ENCODE measurements around the gene FAM47B. TPM values are rescaled to one million over a fixed set of nuclear protein-coding genes. Genes with fewer than 3 reads are reported as not detected.

Gene FAM47B
- total RNA-seq (not detected), polyA plus RNA-seq (not detected)
- long read RNA-seq, donor 1, result 0 reads
- long read RNA-seq, donor 2, result 0 reads
- long read RNA-seq, donor 3, result 0 reads

DNA sequence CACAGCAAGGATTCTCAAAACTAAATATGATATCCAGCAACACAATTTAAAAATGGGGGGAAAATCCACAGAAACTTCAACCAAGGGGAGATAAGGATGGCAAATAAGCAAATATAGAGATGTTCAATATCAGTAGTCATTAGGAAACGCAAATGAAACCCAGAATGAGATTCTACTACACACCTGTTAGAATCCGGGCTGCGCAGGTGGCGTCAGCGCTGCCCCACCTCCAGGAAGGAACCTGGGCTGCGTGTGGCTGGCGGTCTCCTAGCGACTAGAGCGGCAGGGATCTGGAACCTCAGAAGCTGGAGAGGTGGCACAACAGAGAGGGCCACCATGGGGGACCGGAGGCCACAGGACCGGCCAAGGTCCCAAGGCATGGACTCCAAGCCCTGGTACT is at the start of gene FAM47B:
TSS of gene FAM47B (plus strand) at position 301 of the 400 bp plus-strand sequence. CDS start at position 337, 36 bp downstream.
- Histone ChIP-seq H3K36me3 (no peaks in the 10 kb centered on the region), H3K4me1 (ENCODE audit: insufficient read depth) (no peaks in the 10 kb centered on the region), H3K9me3 (no peaks in the 10 kb centered on the region), H3K27ac (no peak within 1 kb of the TSS), H3K27me3 (no peaks in the 10 kb centered on the region), H3K4me3 (no peak within 1 kb of the TSS)
- intact Hi-C loops (cut with DNase I), result no loop called here
- 79 to 89% (median 81%) methylated on average over 11 of the region's 11 CpGs for WGBS, 3 donors
- no peak for DNase-seq
- TF ChIP-seq POLR2A (IDR thresholded peaks at IDR 0.05) (no peak), EP300 (IDR thresholded peaks at IDR 0.05) (no peak)
- TF ChIP-seq, protein P1, sequence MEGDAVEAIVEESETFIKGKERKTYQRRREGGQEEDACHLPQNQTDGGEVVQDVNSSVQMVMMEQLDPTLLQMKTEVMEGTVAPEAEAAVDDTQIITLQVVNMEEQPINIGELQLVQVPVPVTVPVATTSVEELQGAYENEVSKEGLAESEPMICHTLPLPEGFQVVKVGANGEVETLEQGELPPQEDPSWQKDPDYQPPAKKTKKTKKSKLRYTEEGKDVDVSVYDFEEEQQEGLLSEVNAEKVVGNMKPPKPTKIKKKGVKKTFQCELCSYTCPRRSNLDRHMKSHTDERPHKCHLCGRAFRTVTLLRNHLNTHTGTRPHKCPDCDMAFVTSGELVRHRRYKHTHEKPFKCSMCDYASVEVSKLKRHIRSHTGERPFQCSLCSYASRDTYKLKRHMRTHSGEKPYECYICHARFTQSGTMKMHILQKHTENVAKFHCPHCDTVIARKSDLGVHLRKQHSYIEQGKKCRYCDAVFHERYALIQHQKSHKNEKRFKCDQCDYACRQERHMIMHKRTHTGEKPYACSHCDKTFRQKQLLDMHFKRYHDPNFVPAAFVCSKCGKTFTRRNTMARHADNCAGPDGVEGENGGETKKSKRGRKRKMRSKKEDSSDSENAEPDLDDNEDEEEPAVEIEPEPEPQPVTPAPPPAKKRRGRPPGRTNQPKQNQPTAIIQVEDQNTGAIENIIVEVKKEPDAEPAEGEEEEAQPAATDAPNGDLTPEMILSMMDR (IDR thresholded peaks at IDR 0.05), result no peak

DNA sequence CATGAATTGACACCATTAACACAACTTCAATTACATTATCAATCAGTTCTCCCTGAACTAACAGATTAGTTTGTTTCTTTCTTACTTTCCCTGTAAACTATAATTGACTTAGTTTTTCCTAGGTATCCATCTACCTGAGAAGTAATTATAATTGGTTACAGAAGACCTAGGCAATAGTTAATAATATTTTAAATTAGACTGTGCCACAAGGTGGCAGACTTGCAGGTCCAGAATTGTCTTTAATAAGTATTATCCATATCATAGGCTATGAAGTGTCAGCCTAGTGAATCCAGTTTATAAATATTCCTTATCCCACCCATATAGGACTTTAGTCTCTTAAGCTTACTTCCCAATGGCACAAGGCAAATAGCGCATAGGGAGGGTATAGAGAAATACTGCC is 48.9 kb upstream of the FAM47B start:
- Histone ChIP-seq H3K36me3 (no peaks in the 10 kb centered on the region), H3K9me3 (no peaks in the 10 kb centered on the region), H3K4me3 (no peak overlapping the region), H3K27ac (no peak overlapping the region), H3K27me3 (no peaks in the 10 kb centered on the region), H3K4me1 (ENCODE audit: insufficient read depth) (no peaks in the 10 kb centered on the region)
- no peak for DNase-seq
- intact Hi-C loops (cut with DNase I), result no loop called here
- TF ChIP-seq, protein P1 (IDR thresholded peaks at IDR 0.05), result no peak
- TF ChIP-seq POLR2A (IDR thresholded peaks at IDR 0.05), result no peak
- no peak for TF ChIP-seq EP300 (IDR thresholded peaks at IDR 0.05)
- 61 to 79% (median 65%) methylated on average over 1 of the region's 1 CpG for WGBS, 3 donors

DNA sequence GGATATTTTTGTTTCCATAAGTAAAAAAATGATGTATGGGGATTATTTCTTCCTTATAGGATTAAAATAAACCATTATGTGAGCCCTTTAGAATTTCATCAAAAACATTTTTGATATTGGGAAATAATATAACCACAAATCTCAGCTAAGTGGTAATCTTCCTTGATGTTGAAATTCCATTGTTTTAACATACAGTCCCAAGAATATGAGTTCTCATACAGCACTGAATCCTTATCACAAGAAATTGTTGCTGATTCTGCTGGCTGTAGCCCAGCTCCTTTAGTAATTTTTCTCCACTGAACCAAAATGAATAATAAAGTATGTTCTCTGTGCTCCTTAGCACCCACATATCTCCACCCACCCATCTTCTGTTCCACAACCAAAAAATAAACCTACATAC is 41.9 kb upstream of the FAM47B start:
- TF ChIP-seq, protein P1 (IDR thresholded peaks at IDR 0.05), result no peak
- TF ChIP-seq EP300 (IDR thresholded peaks at IDR 0.05), result no peak
- no peak for DNase-seq
- no peaks in the 10 kb centered on the region for H3K36me3 ChIP-seq
- no peaks in the 10 kb centered on the region for H3K9me3 ChIP-seq
- no peak overlapping the region for H3K27ac ChIP-seq
- intact Hi-C loops (cut with DNase I), result loop anchor here in 1 of 4 donors (10.0 kb wide), 1 partner anchor 296 kb away; no protein-coding TSS in a partner anchor
- no peak overlapping the region for H3K4me3 ChIP-seq
- no peaks in the 10 kb centered on the region for H3K27me3 ChIP-seq
- H3K4me1 ChIP-seq (ENCODE audit: insufficient read depth), result no peaks in the 10 kb centered on the region

DNA sequence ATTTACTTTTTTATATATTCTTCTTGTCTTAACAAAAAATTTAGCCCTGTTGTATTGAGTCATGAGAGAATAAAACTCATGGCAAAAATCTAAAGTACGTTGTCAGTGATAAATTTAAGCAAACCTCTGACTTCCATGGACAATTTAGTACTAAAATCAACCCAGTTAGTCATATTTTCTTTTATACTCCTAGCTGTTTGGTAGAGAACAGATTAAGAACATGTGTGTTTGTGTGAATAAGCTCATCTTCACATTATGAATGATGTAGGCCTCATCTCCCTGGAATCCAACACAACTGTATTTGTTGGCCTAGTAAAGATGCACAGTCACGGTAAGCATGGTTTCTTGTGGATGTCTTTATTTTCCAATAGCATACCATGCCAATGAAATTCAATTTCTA is 40.8 kb upstream of the FAM47B start:
- Histone ChIP-seq H3K27ac (no peak overlapping the region), H3K36me3 (no peaks in the 10 kb centered on the region), H3K4me1 (ENCODE audit: insufficient read depth) (no peaks in the 10 kb centered on the region), H3K27me3 (no peaks in the 10 kb centered on the region), H3K9me3 (no peaks in the 10 kb centered on the region), H3K4me3 (no peak overlapping the region)
- DNase-seq, result no peak
- TF ChIP-seq POLR2A (IDR thresholded peaks at IDR 0.05) (no peak), EP300 (IDR thresholded peaks at IDR 0.05) (no peak)
- TF ChIP-seq, protein P1 (IDR thresholded peaks at IDR 0.05), result no peak
- intact Hi-C loops (cut with DNase I), result loop anchor here in 1 of 4 donors (10.0 kb wide), 1 partner anchor 297 kb away; no protein-coding TSS in a partner anchor
- 49 to 69% (median 58%) methylated on average over 2 of the region's 2 CpGs for WGBS, 3 donors

Measured in ovary (tissue), 10 donors.